ENCODE results near the gene CCDC138.
"Not testable (repeated sequence)": the region's sequence is repeated elsewhere in the genome, so short reads cannot be mapped to it uniquely, and the experiment has no call there.

Gene CCDC138, protein sequence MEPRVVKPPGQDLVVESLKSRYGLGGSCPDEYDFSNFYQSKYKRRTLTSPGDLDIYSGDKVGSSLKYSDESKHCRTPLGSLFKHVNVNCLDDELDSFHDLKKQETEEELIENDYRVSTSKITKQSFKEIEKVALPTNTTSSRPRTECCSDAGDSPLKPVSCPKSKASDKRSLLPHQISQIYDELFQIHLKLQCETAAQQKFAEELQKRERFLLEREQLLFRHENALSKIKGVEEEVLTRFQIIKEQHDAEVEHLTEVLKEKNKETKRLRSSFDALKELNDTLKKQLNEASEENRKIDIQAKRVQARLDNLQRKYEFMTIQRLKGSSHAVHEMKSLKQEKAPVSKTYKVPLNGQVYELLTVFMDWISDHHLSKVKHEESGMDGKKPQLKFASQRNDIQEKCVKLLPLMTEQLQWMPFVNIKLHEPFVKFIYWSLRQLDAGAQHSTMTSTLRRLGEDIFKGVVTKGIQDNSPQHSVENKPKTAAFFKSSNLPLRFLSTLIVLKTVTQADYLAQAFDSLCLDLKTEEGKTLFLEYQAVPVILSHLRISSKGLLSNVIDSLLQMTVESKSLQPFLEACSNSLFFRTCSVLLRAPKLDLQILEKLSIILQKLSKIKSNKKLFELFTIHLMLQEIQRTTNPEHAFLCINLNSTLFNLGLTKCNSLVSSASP

DNA sequence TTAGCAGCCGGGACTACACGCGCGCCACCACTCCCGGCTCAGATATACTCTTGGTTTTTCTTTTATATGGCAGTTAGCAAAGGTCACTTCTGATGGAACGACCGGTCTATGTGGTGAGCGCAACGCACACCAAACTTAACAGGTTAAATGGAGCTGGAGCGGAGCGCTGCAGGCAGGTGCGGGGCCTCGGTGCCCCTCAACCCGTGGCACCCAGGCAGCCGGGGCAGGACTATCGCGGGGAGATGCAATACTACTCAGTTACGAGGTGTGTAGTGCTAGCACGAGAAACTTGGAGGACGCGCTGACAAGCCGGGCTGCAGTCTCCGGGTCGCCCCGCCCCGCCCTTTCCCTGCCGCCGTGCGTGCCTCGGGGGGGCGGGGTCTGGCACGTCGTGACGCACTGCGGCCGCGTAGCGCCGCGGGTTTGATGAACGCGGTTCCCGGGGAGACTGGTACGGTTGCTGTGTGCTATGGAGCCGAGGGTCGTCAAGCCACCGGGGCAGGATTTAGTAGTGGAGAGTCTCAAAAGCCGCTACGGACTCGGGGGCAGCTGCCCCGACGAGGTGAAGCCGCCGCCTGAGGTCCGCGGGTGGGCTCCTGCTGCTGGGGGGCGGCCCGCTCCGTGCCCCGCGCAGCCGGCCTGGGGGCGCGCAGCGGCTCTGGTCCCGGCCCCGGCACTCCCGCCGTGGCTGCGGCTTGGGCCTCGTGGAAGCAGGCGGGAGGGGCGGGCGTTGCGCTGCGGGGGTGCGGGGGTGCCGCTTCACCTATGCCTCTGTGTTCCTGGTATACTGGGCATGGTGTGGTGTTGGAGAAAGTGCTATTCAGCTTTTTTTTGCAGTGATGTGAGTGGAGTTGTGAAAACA is at the start of gene CCDC138:
TSS of gene CCDC138 (plus strand) at position 418 of the 862 bp plus-strand sequence. CDS start at position 470, 52 bp downstream.
- H3K36me3 ChIP-seq (ENCODE audit: control insufficient read depth, insufficient read depth, low read length) = no peaks in the 10 kb centered on the region
- H3K9me3 ChIP-seq (ENCODE audit: control insufficient read depth, low read length) = no peaks in the 10 kb centered on the region
- H3K4me3 ChIP-seq (ENCODE audit: low read depth, low read length) = peak within 1 kb of the TSS; percentile 70
- H3K4me2 ChIP-seq (ENCODE audit: low read length) = peak within 1 kb of the TSS; percentile 94
- H3K27ac ChIP-seq = no peak within 1 kb of the TSS
- TF ChIP-seq, protein P1, sequence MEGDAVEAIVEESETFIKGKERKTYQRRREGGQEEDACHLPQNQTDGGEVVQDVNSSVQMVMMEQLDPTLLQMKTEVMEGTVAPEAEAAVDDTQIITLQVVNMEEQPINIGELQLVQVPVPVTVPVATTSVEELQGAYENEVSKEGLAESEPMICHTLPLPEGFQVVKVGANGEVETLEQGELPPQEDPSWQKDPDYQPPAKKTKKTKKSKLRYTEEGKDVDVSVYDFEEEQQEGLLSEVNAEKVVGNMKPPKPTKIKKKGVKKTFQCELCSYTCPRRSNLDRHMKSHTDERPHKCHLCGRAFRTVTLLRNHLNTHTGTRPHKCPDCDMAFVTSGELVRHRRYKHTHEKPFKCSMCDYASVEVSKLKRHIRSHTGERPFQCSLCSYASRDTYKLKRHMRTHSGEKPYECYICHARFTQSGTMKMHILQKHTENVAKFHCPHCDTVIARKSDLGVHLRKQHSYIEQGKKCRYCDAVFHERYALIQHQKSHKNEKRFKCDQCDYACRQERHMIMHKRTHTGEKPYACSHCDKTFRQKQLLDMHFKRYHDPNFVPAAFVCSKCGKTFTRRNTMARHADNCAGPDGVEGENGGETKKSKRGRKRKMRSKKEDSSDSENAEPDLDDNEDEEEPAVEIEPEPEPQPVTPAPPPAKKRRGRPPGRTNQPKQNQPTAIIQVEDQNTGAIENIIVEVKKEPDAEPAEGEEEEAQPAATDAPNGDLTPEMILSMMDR (IDR thresholded peaks at IDR 0.05) = no peak
- H3K9ac ChIP-seq = no peak within 1 kb of the TSS
- H3K79me2 ChIP-seq = no peaks in the 10 kb centered on the region
- no peaks in the 10 kb centered on the region for H3K4me1 ChIP-seq
- H2AFZ ChIP-seq = peak within 1 kb of the TSS; percentile 83
- no peaks in the 10 kb centered on the region for H3K27me3 ChIP-seq (ENCODE audit: control insufficient read depth, insufficient read depth, low read length)

DNA sequence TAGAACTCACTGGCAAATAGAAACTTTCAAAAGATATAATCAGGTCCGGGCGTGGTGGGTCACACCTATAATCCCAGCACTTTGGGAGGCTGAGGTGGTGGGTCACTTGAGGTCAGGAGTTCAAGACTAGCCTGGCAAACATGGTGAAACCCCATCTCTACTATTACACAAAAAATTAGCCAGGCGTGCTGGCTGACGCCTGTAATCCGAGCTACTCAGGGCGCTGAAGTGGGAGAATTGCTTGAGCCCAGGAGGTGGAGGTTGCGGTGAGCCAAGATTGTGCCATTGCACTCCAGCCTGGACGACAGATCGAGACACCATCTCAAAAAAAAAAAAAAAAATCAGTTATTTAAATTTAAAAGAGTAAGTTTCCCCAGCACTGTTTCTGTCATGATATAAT is 28.6 kb upstream of the CCDC138 start:
- not testable (repeated sequence) for H3K27ac ChIP-seq; H3K9me3 ChIP-seq (ENCODE audit: control insufficient read depth, low read length); H3K79me2 ChIP-seq; H3K36me3 ChIP-seq (ENCODE audit: control insufficient read depth, insufficient read depth, low read length); H2AFZ ChIP-seq; H3K4me1 ChIP-seq; H3K4me2 ChIP-seq (ENCODE audit: low read length); H3K27me3 ChIP-seq (ENCODE audit: control insufficient read depth, insufficient read depth, low read length); H3K4me3 ChIP-seq (ENCODE audit: low read depth, low read length); H3K9ac ChIP-seq

DNA sequence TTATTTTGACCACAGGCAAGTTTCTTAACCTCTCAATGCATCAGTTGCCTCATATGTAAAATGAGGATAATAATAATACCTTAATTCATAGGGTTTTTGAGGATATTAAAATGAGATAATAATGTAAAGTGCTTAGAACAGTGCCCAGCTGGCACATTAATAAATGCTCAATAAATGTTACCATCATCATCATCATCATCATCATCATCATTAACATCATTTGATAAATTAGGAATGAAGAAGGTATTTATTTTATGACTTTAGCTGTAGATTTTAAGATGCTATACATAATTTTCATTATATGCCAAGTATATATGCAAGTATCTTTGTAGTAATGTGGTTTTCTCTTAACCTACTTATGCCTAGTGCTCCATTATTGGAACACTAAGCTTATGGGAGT is 24.0 kb upstream of the CCDC138 start:
- not testable (repeated sequence) for H3K4me2 ChIP-seq (ENCODE audit: low read length); H3K4me1 ChIP-seq; H3K27me3 ChIP-seq (ENCODE audit: control insufficient read depth, insufficient read depth, low read length); H3K4me3 ChIP-seq (ENCODE audit: low read depth, low read length); H3K9ac ChIP-seq; H3K36me3 ChIP-seq (ENCODE audit: control insufficient read depth, insufficient read depth, low read length); H3K79me2 ChIP-seq; H2AFZ ChIP-seq; H3K27ac ChIP-seq; H3K9me3 ChIP-seq (ENCODE audit: control insufficient read depth, low read length)

DNA sequence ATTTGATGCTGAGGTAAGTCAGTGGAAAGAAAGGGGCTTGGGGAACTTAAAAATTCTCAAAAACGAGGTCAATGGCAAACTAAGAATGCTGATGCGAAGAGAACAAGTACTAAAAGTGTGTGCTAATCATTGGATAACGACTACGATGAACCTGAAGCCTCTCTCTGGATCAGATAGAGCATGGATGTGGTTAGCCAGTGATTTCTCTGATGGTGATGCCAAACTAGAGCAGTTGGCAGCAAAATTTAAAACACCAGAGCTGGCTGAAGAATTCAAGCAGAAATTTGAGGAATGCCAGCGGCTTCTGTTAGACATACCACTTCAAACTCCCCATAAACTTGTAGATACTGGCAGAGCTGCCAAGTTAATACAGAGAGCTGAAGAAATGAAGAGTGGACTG is 19.9 kb upstream of the CCDC138 start:
- not testable (repeated sequence) for H3K4me2 ChIP-seq (ENCODE audit: low read length); H3K9ac ChIP-seq; H3K27me3 ChIP-seq (ENCODE audit: control insufficient read depth, insufficient read depth, low read length); H3K9me3 ChIP-seq (ENCODE audit: control insufficient read depth, low read length); H3K27ac ChIP-seq; H3K79me2 ChIP-seq; H3K4me3 ChIP-seq (ENCODE audit: low read depth, low read length); H2AFZ ChIP-seq; H3K36me3 ChIP-seq (ENCODE audit: control insufficient read depth, insufficient read depth, low read length); H3K4me1 ChIP-seq

DNA sequence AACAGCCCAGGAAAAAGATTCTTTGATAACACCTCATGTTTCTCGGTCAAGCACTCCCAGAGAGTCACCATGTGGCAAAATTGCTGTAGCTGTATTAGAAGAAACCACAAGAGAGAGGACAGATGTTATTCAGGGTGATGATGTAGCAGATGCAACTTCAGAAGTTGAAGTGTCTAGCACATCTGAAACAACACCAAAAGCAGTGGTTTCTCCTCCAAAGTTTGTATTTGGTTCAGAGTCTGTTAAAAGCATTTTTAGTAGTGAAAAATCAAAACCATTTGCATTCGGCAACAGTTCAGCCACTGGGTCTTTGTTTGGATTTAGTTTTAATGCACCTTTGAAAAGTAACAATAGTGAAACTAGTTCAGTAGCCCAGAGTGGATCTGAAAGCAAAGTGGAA is 18.7 kb upstream of the CCDC138 start:
- H3K4me3 ChIP-seq (ENCODE audit: low read depth, low read length); H3K4me1 ChIP-seq; H3K27me3 ChIP-seq (ENCODE audit: control insufficient read depth, insufficient read depth, low read length); H2AFZ ChIP-seq; H3K9me3 ChIP-seq (ENCODE audit: control insufficient read depth, low read length); H3K79me2 ChIP-seq; H3K36me3 ChIP-seq (ENCODE audit: control insufficient read depth, insufficient read depth, low read length); H3K27ac ChIP-seq; H3K9ac ChIP-seq; H3K4me2 ChIP-seq (ENCODE audit: low read length): not testable (repeated sequence)

DNA sequence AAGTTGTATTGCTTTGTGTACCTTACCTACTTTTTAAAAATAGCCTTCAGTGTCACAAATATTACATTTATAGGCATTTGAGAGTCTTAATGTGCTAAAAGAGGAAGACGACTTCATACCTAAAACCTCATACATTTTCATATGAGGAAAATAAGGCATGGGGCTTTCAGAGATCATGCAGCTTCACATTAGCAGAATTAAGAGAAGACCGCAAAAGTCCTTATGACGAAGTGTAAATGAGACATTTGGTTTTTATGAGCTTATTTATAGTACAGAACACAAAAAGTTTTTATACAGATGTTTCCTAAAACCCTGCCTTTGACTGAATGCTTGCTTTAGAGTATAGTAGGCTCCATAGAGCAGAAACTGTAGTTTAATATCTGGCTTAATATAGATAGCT is 10.1 kb upstream of the CCDC138 start:
- Histone ChIP-seq H3K27ac (no peak overlapping the region), H3K4me1 (no peaks in the 10 kb centered on the region), H3K79me2 (no peaks in the 10 kb centered on the region), H3K27me3 (ENCODE audit: control insufficient read depth, insufficient read depth, low read length) (no peaks in the 10 kb centered on the region), H2AFZ (no peak overlapping the region), H3K4me3 (ENCODE audit: low read depth, low read length) (no peak overlapping the region), H3K36me3 (ENCODE audit: control insufficient read depth, insufficient read depth, low read length) (no peaks in the 10 kb centered on the region), H3K4me2 (ENCODE audit: low read length) (no peak overlapping the region), H3K9ac (no peak overlapping the region), H3K9me3 (ENCODE audit: control insufficient read depth, low read length) (no peaks in the 10 kb centered on the region)
- TF ChIP-seq, protein P1 (IDR thresholded peaks at IDR 0.05) = no peak

All from parathyroid adenoma (tissue), 2 donors.